Vagina (tissue), 2 donors: ENCODE measurements around the gene SHC3. TPM values are rescaled to one million over a fixed set of nuclear protein-coding genes. Genes with fewer than 3 reads are reported as not detected.

ENCODE experiments used
- DNase-seq, 2 donors: peaks; one replicate each; pipeline ENCODE4 v3.0.0-alpha.2; 2017; ENCODE audit errors: extremely low spot score in 2 of 2
- H3K27ac ChIP-seq: fragments of 200-600 bp; sonication (generic); one replicate; pipeline ENCODE4 v1.5.1; 2019
- H3K27me3 ChIP-seq: fragments of 200-600 bp; sonication (generic); one replicate; pipeline ENCODE4 v1.5.1; 2019
- H3K36me3 ChIP-seq, 2 donors: fragments of 200-600 bp; sonication (generic); one replicate each; pipeline ENCODE4 v1.5.1; 2017 to 2019
- H3K4me1 ChIP-seq: fragments of 200-600 bp; sonication (generic); one replicate; pipeline ENCODE4 v1.5.1; 2019
- H3K4me3 ChIP-seq, 2 donors: fragments of 200-600 bp; sonication (generic); 1 replicate in 1 of 2; 2 replicates in 1 of 2; pipeline ENCODE4 v1.5.1; 2016 to 2019
- H3K9me3 ChIP-seq: fragments of 200-600 bp; sonication (generic); one replicate; pipeline ENCODE4 v1.5.1; 2019
- CTCF ChIP-seq, 3 experiments: fragments of 450-650 bp in 2 of 3; fragments of 200-600 bp in 1 of 3; sonication (generic) in 1 of 3; IDR thresholded peaks; one replicate each; pipeline ENCODE4 v1.5.1; 2017 to 2019; ENCODE audit warnings: antibody characterized with exemption in 3 of 3, mild to moderate bottlenecking in 2 of 3, moderate library complexity in 2 of 3
- POLR2A ChIP-seq, 2 donors: fragments of 450-650 bp; IDR thresholded peaks; one replicate each; pipeline ENCODE4 v1.6.1; 2017; ENCODE audit warnings: antibody characterized with exemption in 2 of 2, mild to moderate bottlenecking in 2 of 2, moderate library complexity in 2 of 2
- POLR2AphosphoS5 ChIP-seq, 2 donors: sonication (generic); formaldehyde crosslinking; IDR thresholded peaks; one replicate each; pipeline ENCODE4 v1.9.0; 2017; ENCODE audit warnings: antibody characterized with exemption in 2 of 2, mild to moderate bottlenecking in 2 of 2, low read depth in 1 of 2; ENCODE audit not compliant: insufficient read depth in 1 of 2
- intact Hi-C: fragments of 100-400 bp; cut with DNase I; formaldehyde crosslinking; loops from one replicate; pipeline ENCODE4 v1.15.1; 2023
- total RNA-seq: library from RNA; depleted of rRNA; stranded (reverse); fragments of >200 nt; gene quantifications from one replicate; pipeline ENCODE4 v1.2.3, GENCODE V29; 2016

The SHC3 gene
- total RNA-seq, 1 donor from 2014 or later = 6.1 TPM

- Histone ChIP-seq H3K27me3 (no peaks in the 10 kb centered on the region), H3K36me3 (no peaks in the 10 kb centered on the region), H3K27ac (peak overlapping the region; percentile 79), H3K4me1 (peaks cover 89% of the 10 kb centered on the region), H3K4me3 (peak overlapping the region in 1 of 2 donors; percentile 71), H3K9me3 (no peaks in the 10 kb centered on the region)
- intact Hi-C loops = loop anchor here (10.0 kb wide), 1 partner anchor 250 kb away; no protein-coding TSS in a partner anchor
- TF ChIP-seq POLR2AphosphoS5 (IDR thresholded peaks at IDR 0.05; ENCODE audit: insufficient read depth in 1 of 2, low read depth in 1 of 2) (no peak), CTCF (IDR thresholded peaks at IDR 0.05) (no peak), POLR2A (IDR thresholded peaks at IDR 0.05) (no peak)
- DNase-seq = peak; percentile 12 to 40
Observed at GRCh38 chr9:88995200-88995577, 183.4 kb downstream of the SHC3 start.

GRCh38 chr9:88994469-88995199 is 184.0 kb downstream of the SHC3 start:
- TF ChIP-seq POLR2A (IDR thresholded peaks at IDR 0.05) (no peak), POLR2AphosphoS5 (IDR thresholded peaks at IDR 0.05; ENCODE audit: insufficient read depth in 1 of 2, low read depth in 1 of 2) (no peak), CTCF (IDR thresholded peaks at IDR 0.05) (no peak)
- Histone ChIP-seq H3K36me3 (no peaks in the 10 kb centered on the region), H3K4me3 (peak overlapping the region; percentile 61 to 71), H3K27me3 (no peaks in the 10 kb centered on the region), H3K27ac (peak overlapping the region; percentile 92), H3K9me3 (no peaks in the 10 kb centered on the region), H3K4me1 (peaks cover 89% of the 10 kb centered on the region)
- peak; percentile 40 to 84 for DNase-seq
- intact Hi-C loops = loop anchor here (10.0 kb wide), 1 partner anchor 250 kb away; no protein-coding TSS in a partner anchor

- intact Hi-C loops = loop anchor here (10.0 kb wide), 1 partner anchor 249 kb away; no protein-coding TSS in a partner anchor
- no peak for TF ChIP-seq POLR2A (IDR thresholded peaks at IDR 0.05)
- Histone ChIP-seq H3K36me3 (no peaks in the 10 kb centered on the region), H3K4me1 (peaks cover 89% of the 10 kb centered on the region), H3K27me3 (no peaks in the 10 kb centered on the region), H3K9me3 (no peaks in the 10 kb centered on the region), H3K4me3 (peak overlapping the region; percentile 61 to 71), H3K27ac (peak overlapping the region; percentile 92)
- peak; percentile 76 to 91 for DNase-seq
Observed at GRCh38 chr9:88993871-88994460, 184.7 kb downstream of the SHC3 start.

- peak overlapping the region; percentile 61 to 71 for H3K4me3 ChIP-seq
- peaks cover 86% of the 10 kb centered on the region for H3K4me1 ChIP-seq
- H3K9me3 ChIP-seq = no peaks in the 10 kb centered on the region
- H3K27me3 ChIP-seq = no peaks in the 10 kb centered on the region
- DNase-seq = peak in 1 of 2 donors; percentile 34
- TF ChIP-seq CTCF (IDR thresholded peaks at IDR 0.05) = no peak
- TF ChIP-seq POLR2A (IDR thresholded peaks at IDR 0.05) = no peak
- no peak for TF ChIP-seq POLR2AphosphoS5 (IDR thresholded peaks at IDR 0.05; ENCODE audit: insufficient read depth in 1 of 2, low read depth in 1 of 2)
- peak overlapping the region; percentile 92 for H3K27ac ChIP-seq
- intact Hi-C loops = loop anchor here (10.0 kb wide), 1 partner anchor 249 kb away; no protein-coding TSS in a partner anchor
- H3K36me3 ChIP-seq = no peaks in the 10 kb centered on the region
Observed at GRCh38 chr9:88993327-88993726, 185.3 kb downstream of the SHC3 start.

- TF ChIP-seq POLR2A (IDR thresholded peaks at IDR 0.05) (no peak), POLR2AphosphoS5 (IDR thresholded peaks at IDR 0.05; ENCODE audit: insufficient read depth in 1 of 2, low read depth in 1 of 2) (no peak), CTCF (IDR thresholded peaks at IDR 0.05) (no peak)
- DNase-seq = peak; percentile 12 to 58
- peak overlapping the region; percentile 92 for H3K27ac ChIP-seq
- peaks cover 78% of the 10 kb centered on the region for H3K4me1 ChIP-seq
- no peaks in the 10 kb centered on the region for H3K36me3 ChIP-seq
- no peaks in the 10 kb centered on the region for H3K27me3 ChIP-seq
- intact Hi-C loops = loop anchor here (10.0 kb wide), 1 partner anchor 248 kb away; no protein-coding TSS in a partner anchor
- peak overlapping the region; percentile 61 to 71 for H3K4me3 ChIP-seq
- no peaks in the 10 kb centered on the region for H3K9me3 ChIP-seq
Observed at GRCh38 chr9:88992556-88992955, 186.1 kb downstream of the SHC3 start.
